K562 (cell line): Measurements from ENCODE around the gene SNRNP70. TPM values are rescaled to one million over a fixed set of nuclear protein-coding genes. Genes with fewer than 3 reads are reported as not detected.

Experiments
- ATAC-seq: fragments of 200-7000 bp; cut with Tn5 transposase; 3 replicates; pipeline ENCODE4 v1.9.1; 2020; ENCODE audit warnings: moderate library complexity
- BruUV-seq: library from RNA; stranded (reverse); fragments of 400-500 nt; replicated peaks from 2 replicates; lab custom pipeline; 2021; lab: Mats Ljungman, UMichigan
- CTCF ChIA-PET: fragments of 300-600 bp; formaldehyde crosslinking; extraction: SDS; loops from one replicate; lab custom pipeline; 2021; ENCODE audit warnings: low intra/inter-chr PET ratio; lab: Yijun Ruan, JAX
- POLR2A ChIA-PET: fragments of 300-600, 350-650 bp; sonication (Branson Sonifier 250); formaldehyde crosslinking; extraction: SDS; loops from one replicate; lab custom pipeline; 2021; ENCODE audit warnings: antibody characterized with exemption, inconsistent platforms; lab: Yijun Ruan, JAX
- DNase-seq, 4 experiments: peaks; one replicate each; pipeline versions ENCODE4 v3.0.0 to v3.0.0-alpha.2; 2011 to 2018; ENCODE audit warnings: low spot score in 3 of 4, mixed read lengths in 3 of 4; ENCODE audit errors: extremely low read depth in 1 of 4
- FAIRE-seq: peaks from 2 replicates; lab custom pipeline; 2011; peaks lifted over from hg19 to GRCh38; lab: Jason Lieb, UNC
- H2AFZ ChIP-seq: 2 replicates; pipeline ENCODE4 v1.6.0; 2011; ENCODE audit warnings: low read depth, low read length, control low read depth, inconsistent platforms
- H3K27ac ChIP-seq: fragments of 200-600 bp; 3 replicates; pipeline ENCODE4 v1.8.0; 2011; ENCODE audit warnings: low read depth, mild to moderate bottlenecking, control low read depth, inconsistent platforms, low read length, moderate library complexity, mixed read lengths; ENCODE audit errors: extremely low read depth
- H3K27me3 ChIP-seq, 2 experiments: fragments of 300-600 bp in 1 of 2; 2 replicates in 1 of 2; 3 replicates in 1 of 2; pipeline versions ENCODE4 v1.6.0 to v1.8.0; 2011; ENCODE audit warnings: inconsistent platforms in 2 of 2, low read length in 2 of 2, mild to moderate bottlenecking in 1 of 2, mixed read lengths in 1 of 2, moderate library complexity in 1 of 2; ENCODE audit not compliant: control insufficient read depth in 2 of 2, insufficient read depth in 2 of 2
- H3K36me3 ChIP-seq: fragments of 300-600 bp; 3 replicates; pipeline ENCODE4 v1.8.0; 2011; ENCODE audit warnings: mild to moderate bottlenecking, low read length, inconsistent platforms; ENCODE audit not compliant: control insufficient read depth, insufficient read depth
- H3K4me1 ChIP-seq, 2 experiments: fragments of 200-600 bp in 1 of 2; replicated peaks in 1 of 2; 2 replicates in 1 of 2; 3 replicates in 1 of 2; pipeline versions ENCODE4 v1.5.1 to v1.8.0; 2011; ENCODE audit warnings: inconsistent platforms in 2 of 2, low read length in 2 of 2, mild to moderate bottlenecking in 1 of 2, mixed read lengths in 1 of 2, moderate library complexity in 1 of 2; ENCODE audit not compliant: control insufficient read depth in 2 of 2, insufficient read depth in 2 of 2
- H3K4me2 ChIP-seq: 2 replicates; pipeline ENCODE4 v1.6.1; 2011; ENCODE audit warnings: low read length, control low read depth, inconsistent platforms, mixed read lengths; ENCODE audit not compliant: insufficient read depth
- H3K4me3 ChIP-seq: fragments of 200-600 bp; sonication (generic), shearing (Covaris generic); 2 replicates; pipeline ENCODE4 v1.5.1; 2016; ENCODE audit warnings: control low read depth, inconsistent platforms
- H3K79me2 ChIP-seq: fragments of 200-600 bp; 3 replicates; pipeline ENCODE4 v1.8.0; 2011; ENCODE audit warnings: low read length, inconsistent platforms; ENCODE audit not compliant: control insufficient read depth, insufficient read depth
- H3K9ac ChIP-seq, 2 experiments: 2 replicates each; pipeline versions ENCODE4 v1.6.0 to v1.6.1; 2011; ENCODE audit warnings: low read depth in 2 of 2, low read length in 2 of 2, control low read depth in 1 of 2, inconsistent platforms in 1 of 2, mild to moderate bottlenecking in 1 of 2, mixed read lengths in 1 of 2; ENCODE audit not compliant: insufficient read depth in 1 of 2
- H3K9me1 ChIP-seq: one replicate; pipeline ENCODE4 v1.6.0; 2011; ENCODE audit warnings: inconsistent platforms, mild to moderate bottlenecking, low read length, moderate library complexity; ENCODE audit not compliant: control insufficient read depth, insufficient read depth
- H3K9me3 ChIP-seq: replicated peaks from 2 replicates; pipeline ENCODE4 v1.5.1; 2011; ENCODE audit warnings: low read depth, low read length, inconsistent platforms; ENCODE audit not compliant: control insufficient read depth, insufficient read depth
- H4K20me1 ChIP-seq: replicated peaks from 2 replicates; pipeline ENCODE4 v1.6.1; 2011; ENCODE audit warnings: low read length, inconsistent platforms, mixed read lengths; ENCODE audit not compliant: control insufficient read depth, insufficient read depth
- ADNP ChIP-seq: fragments of 200-800 bp; sonication (Bioruptor generic); IDR thresholded peaks from 2 replicates; pipeline ENCODE4 v1.6.1; 2016; ENCODE audit warnings: missing genetic modification characterization, missing compliant biosample characterization
- CBX1 ChIP-seq: sonication (generic); IDR thresholded peaks from 2 replicates; pipeline ENCODE4 v1.6.1; 2016; ENCODE audit warnings: antibody characterized with exemption, low read depth, mild to moderate bottlenecking
- DACH1 ChIP-seq: fragments of 450-650 bp; IDR thresholded peaks from 2 replicates; pipeline ENCODE4 v1.6.1; 2018; ENCODE audit not compliant: partially characterized antibody
- ESRRA ChIP-seq: fragments of 450-650 bp; IDR thresholded peaks from 2 replicates; pipeline ENCODE4 v1.6.1; 2014; ENCODE audit warnings: low read depth, mild to moderate bottlenecking, moderate library complexity, borderline replicate concordance
- KDM1A ChIP-seq, 2 experiments: fragments of 450-650 bp; IDR thresholded peaks; 2 replicates each; pipeline ENCODE4 v1.6.1; 2016; ENCODE audit warnings: mild to moderate bottlenecking in 2 of 2
- POLR2AphosphoS2 ChIP-seq: IDR thresholded peaks from 2 replicates; pipeline ENCODE4 v1.6.1; 2012; ENCODE audit warnings: low read length, improper control_type of control experiment
- POLR2AphosphoS5 ChIP-seq: IDR thresholded peaks from 2 replicates; pipeline ENCODE4 v1.6.1; 2011; ENCODE audit warnings: mild to moderate bottlenecking, low read depth, low read length, moderate library complexity; ENCODE audit not compliant: control insufficient read depth, insufficient read depth
- SMARCA5 ChIP-seq: fragments of 450-650 bp; IDR thresholded peaks from 2 replicates; pipeline ENCODE4 v1.6.1; 2016
- SMARCE1 ChIP-seq: fragments of 450-650 bp; IDR thresholded peaks from 2 replicates; pipeline ENCODE4 v1.7.1; 2016; ENCODE audit warnings: mild to moderate bottlenecking
- STAT5A ChIP-seq: IDR thresholded peaks from 2 replicates; pipeline ENCODE4 v1.6.1; 2012; ENCODE audit warnings: low read length, inconsistent platforms, borderline replicate concordance
- TARDBP ChIP-seq: fragments of 450-650 bp; IDR thresholded peaks from 2 replicates; pipeline ENCODE4 v1.6.1; 2016
- TBP ChIP-seq: optimal IDR thresholded peaks from 2 replicates; pipeline ENCODE3; 2011; ENCODE audit warnings: low read depth, low read length, improper control_type of control experiment
- ZNF57 ChIP-seq: fragments of 450-650 bp; formaldehyde crosslinking; IDR thresholded peaks from 2 replicates; pipeline ENCODE4 v1.4.0; 2020; ENCODE audit warnings: mild to moderate bottlenecking, moderate library complexity
- ZNF699 ChIP-seq: fragments of 250-450 bp; sonication (Bioruptor Pico); IDR thresholded peaks from 2 replicates; pipeline ENCODE4 v1.8.0; 2021; ENCODE audit warnings: mild to moderate bottlenecking, moderate library complexity; ENCODE audit not compliant: insufficient replicate concordance
- ZSCAN29 ChIP-seq: fragments of 450-650 bp; IDR thresholded peaks from 2 replicates; pipeline ENCODE4 v1.6.1; 2017
- WGBS: fragments of 100-300 bp; shearing (Covaris generic); methylation state at CpG from one replicate; pipeline ENCODE4 v1.1.6; 2016; ENCODE audit warnings: low coverage, mixed read lengths; ENCODE audit not compliant: insufficient coverage; ENCODE audit errors: missing lambda C conversion rate; 5-methylcytosine and 5-hydroxymethylcytosine counted together
- in situ Hi-C: fragments of 300-500 bp; cut with MboI; formaldehyde crosslinking; loops from 4 replicates; pipeline ENCODE4 v1.15.0; 2018; ENCODE audit warnings: inconsistent platforms, mixed read lengths
- intact Hi-C: fragments of 100-400 bp; cut with micrococcal nuclease; formaldehyde crosslinking; loops from 2 replicates; pipeline ENCODE4 v1.14.2; 2022
- polyA plus RNA-seq, 8 experiments: library from polyadenylated mRNA; depleted of rRNA in 4 of 8; stranded (reverse) in 5 of 8; unstranded in 3 of 8; fragments of >200 nt; fragmentation: Nextera tagmentation in 2 of 8; fragmentation: Illumina TruSeq in 1 of 8; extraction: Ambion mirVana in 2 of 8; extraction: Trizol in 1 of 8; gene quantifications; 2 replicates each; pipeline versions ENCODE4 v1.2.1 to v1.2.3, GENCODE V29; 2011 to 2014; ENCODE audit warnings: inconsistent platforms in 1 of 8, missing spikeins in 1 of 8
- total RNA-seq, 7 experiments: library from RNA; depleted of rRNA in 6 of 7; stranded (reverse); fragments of >200 nt in 6 of 7; fragmentation: Illumina TruSeq in 2 of 7; extraction: Trizol in 2 of 7; gene quantifications; 2 replicates each; pipeline versions ENCODE4 v1.2.1 to v1.2.3, GENCODE V29; 2011 to 2021; ENCODE audit warnings: low replicate concordance in 1 of 7
- TF ChIP-seq, protein P1 (sequence below): sonication (generic); formaldehyde crosslinking; IDR thresholded peaks from 2 replicates; pipeline ENCODE4 v1.5.0; 2020; ENCODE audit warnings: missing genetic modification reagents
- TF ChIP-seq, protein P2 (sequence below), 3 experiments: IDR thresholded peaks in 2 of 3; conservative IDR thresholded peaks in 1 of 3; 2 replicates each; pipeline ENCODE4 v1.5.1; 2011 to 2012; ENCODE audit warnings: low read length in 3 of 3, mild to moderate bottlenecking in 3 of 3, control low read depth in 2 of 3, improper control_type of control experiment in 1 of 3, inconsistent platforms in 1 of 3, low read depth in 1 of 3, mixed read lengths in 1 of 3, moderate library complexity in 1 of 3; ENCODE audit not compliant: insufficient read depth in 2 of 3
- TF ChIP-seq, protein P3 (sequence below): fragments of 250-450 bp; sonication (Bioruptor Pico); IDR thresholded peaks from 2 replicates; pipeline ENCODE4 v1.8.0; 2022; ENCODE audit warnings: moderate library complexity, mild to moderate bottlenecking, inconsistent platforms
- TF ChIP-seq, protein P4 (sequence below): IDR thresholded peaks from 2 replicates; pipeline ENCODE4 v1.6.1; 2011; ENCODE audit not compliant: insufficient read length; ENCODE audit errors: extremely low read depth

Gene SNRNP70
- total and polyA plus RNA-seq, 9 of the 15 experiments (the other 6 are each of a cell fraction or from before 2014, with no cell fraction given) = 2.8 to 496 (median 136) TPM

DNA sequence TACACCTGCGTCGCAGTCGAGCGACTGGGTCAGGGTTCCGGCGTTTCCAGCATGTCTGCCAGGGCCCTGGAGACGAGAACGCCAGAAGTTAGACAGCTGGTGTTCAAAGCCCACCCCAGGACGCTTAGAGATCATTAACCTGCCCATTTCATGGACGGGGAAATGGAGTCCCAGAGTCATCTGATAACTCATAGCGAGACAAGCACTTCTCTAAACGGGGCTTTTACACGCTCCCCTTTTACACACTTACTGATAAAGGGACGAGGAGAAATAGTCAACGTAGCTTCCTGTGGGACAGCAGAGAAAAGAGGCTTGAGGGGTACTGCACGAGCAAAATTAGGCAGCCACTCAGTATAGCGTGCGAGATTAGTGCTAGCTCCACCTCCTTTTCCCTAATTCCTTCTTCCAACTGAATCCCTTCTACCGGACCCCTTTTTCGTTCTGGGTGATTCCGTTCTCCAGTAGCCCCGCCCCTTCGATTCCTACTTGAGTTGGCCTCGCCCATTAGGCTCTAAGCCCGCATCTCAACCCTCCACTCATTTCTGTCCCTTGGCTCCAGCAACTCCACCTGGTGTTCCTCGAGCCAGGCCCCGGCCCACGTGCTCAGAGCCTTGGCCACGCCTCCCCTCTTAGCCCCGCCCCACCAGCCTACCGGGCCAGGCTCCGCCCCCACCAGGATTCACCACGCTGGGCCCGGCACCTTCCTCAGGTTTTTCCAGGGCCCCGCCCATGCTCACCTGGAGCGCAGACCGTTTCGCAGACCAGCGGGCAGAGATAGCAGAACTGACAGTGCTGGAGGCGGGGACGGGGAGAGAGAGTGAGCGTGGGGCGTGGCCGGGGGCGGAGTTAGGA lies 66.2 kb downstream of the SNRNP70 start:
- peaks cover 50 to 88% of the 10 kb centered on the region in 2 experiments for H3K4me1 ChIP-seq
- H3K9me3 ChIP-seq = no peaks in the 10 kb centered on the region
- H3K4me3 ChIP-seq = peak overlapping the region; percentile 54
- ChIA-PET POLR2A (interaction anchor here (0.6 to 2.0 kb wide), 10 partner anchors 10 to 701 kb away, joined by 3 to 11 read pairs (median 3); no protein-coding TSS in a partner anchor), CTCF (no interaction called here)
- FAIRE-seq = peak; percentile 95
- peak overlapping the region; percentile 99 for H3K4me2 ChIP-seq
- no peaks in the 10 kb centered on the region for H3K36me3 ChIP-seq
- peaks cover 47% of the 10 kb centered on the region; the same call in 2 of the 3 replicates for H3K79me2 ChIP-seq
- peak overlapping the region; percentile 89 for H3K27ac ChIP-seq
- no TSS peak for BruUV-seq
- WGBS = 1% methylated on average over 38 of the region's 45 CpGs
- H3K27me3 ChIP-seq = no peaks in the 10 kb centered on the region
- DNase-seq = peak; percentile 86 to 97 (median 90)
- H3K9ac ChIP-seq = peak overlapping the region; percentile 86 to 98
- peak; percentile 64 for ATAC-seq
- in situ Hi-C loops = no loop called here
- H2AFZ ChIP-seq = peak overlapping the region; percentile 69
- H3K9me1 ChIP-seq = no peaks in the 10 kb centered on the region
- peaks cover 5% of the 10 kb centered on the region; the same call in 1 of the 2 replicates for H4K20me1 ChIP-seq
- intact Hi-C loops = loop anchor here (5.0 to 10.0 kb wide), 3 partner anchors 157 to 819 kb away; partner anchors contain the start of genes GYS1, RUVBL2 and SLC17A7
- TF ChIP-seq, protein P1, sequence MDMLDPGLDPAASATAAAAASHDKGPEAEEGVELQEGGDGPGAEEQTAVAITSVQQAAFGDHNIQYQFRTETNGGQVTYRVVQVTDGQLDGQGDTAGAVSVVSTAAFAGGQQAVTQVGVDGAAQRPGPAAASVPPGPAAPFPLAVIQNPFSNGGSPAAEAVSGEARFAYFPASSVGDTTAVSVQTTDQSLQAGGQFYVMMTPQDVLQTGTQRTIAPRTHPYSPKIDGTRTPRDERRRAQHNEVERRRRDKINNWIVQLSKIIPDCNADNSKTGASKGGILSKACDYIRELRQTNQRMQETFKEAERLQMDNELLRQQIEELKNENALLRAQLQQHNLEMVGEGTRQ (CRISPR knock-in tag) = peak; percentile 92
- TF ChIP-seq STAT5A (no peak), POLR2AphosphoS2 (peak; percentile 62; the same call in 1 of the 2 replicates), ESRRA (peak; percentile 28; the same call in 1 of the 2 replicates), DACH1 (peak; percentile 19), SMARCE1 (peak; percentile 14; the same call in 1 of the 2 replicates), ADNP (tag) (peak; percentile 97), CBX1 (0 out of 2 replicates have a peak, but pooled peaks have one; percentile 73), ZSCAN29 (peak; percentile 56; the same call in 1 of the 2 replicates), SMARCA5 (peak; percentile 79; the same call in 1 of the 2 replicates), POLR2AphosphoS5 (peak; percentile 41; the same call in 1 of the 2 replicates), ZNF699 (no peak), ZNF57 (CRISPR knock-in tag) (no peak), KDM1A (IDR thresholded peaks at IDR 0.05) (peak; percentile 76 to 88), TBP (peak; percentile 69), TARDBP (no peak)
- TF ChIP-seq, protein P2, sequence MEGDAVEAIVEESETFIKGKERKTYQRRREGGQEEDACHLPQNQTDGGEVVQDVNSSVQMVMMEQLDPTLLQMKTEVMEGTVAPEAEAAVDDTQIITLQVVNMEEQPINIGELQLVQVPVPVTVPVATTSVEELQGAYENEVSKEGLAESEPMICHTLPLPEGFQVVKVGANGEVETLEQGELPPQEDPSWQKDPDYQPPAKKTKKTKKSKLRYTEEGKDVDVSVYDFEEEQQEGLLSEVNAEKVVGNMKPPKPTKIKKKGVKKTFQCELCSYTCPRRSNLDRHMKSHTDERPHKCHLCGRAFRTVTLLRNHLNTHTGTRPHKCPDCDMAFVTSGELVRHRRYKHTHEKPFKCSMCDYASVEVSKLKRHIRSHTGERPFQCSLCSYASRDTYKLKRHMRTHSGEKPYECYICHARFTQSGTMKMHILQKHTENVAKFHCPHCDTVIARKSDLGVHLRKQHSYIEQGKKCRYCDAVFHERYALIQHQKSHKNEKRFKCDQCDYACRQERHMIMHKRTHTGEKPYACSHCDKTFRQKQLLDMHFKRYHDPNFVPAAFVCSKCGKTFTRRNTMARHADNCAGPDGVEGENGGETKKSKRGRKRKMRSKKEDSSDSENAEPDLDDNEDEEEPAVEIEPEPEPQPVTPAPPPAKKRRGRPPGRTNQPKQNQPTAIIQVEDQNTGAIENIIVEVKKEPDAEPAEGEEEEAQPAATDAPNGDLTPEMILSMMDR (IDR thresholded peaks at IDR 0.05 in 2 of 3, conservative IDR thresholded peaks at IDR 0.05 in 1 of 3; ENCODE audit: insufficient read depth in 2 of 3, low read depth in 1 of 3, low read length in 3 of 3) = peak in 2 of 3 experiments; percentile 17 to 21; a peak in 1 of 6 replicates
- TF ChIP-seq, protein P3, sequence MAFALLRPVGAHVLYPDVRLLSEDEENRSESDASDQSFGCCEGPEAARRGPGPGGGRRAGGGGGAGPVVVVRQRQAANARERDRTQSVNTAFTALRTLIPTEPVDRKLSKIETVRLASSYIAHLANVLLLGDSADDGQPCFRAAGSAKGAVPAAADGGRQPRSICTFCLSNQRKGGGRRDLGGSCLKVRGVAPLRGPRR (CRISPR knock-in tag) = no peak
- TF ChIP-seq, protein P4, sequence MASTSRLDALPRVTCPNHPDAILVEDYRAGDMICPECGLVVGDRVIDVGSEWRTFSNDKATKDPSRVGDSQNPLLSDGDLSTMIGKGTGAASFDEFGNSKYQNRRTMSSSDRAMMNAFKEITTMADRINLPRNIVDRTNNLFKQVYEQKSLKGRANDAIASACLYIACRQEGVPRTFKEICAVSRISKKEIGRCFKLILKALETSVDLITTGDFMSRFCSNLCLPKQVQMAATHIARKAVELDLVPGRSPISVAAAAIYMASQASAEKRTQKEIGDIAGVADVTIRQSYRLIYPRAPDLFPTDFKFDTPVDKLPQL = peak; percentile 37
